ENCODE data around the gene SEZ6.

The SEZ6 gene

DNA sequence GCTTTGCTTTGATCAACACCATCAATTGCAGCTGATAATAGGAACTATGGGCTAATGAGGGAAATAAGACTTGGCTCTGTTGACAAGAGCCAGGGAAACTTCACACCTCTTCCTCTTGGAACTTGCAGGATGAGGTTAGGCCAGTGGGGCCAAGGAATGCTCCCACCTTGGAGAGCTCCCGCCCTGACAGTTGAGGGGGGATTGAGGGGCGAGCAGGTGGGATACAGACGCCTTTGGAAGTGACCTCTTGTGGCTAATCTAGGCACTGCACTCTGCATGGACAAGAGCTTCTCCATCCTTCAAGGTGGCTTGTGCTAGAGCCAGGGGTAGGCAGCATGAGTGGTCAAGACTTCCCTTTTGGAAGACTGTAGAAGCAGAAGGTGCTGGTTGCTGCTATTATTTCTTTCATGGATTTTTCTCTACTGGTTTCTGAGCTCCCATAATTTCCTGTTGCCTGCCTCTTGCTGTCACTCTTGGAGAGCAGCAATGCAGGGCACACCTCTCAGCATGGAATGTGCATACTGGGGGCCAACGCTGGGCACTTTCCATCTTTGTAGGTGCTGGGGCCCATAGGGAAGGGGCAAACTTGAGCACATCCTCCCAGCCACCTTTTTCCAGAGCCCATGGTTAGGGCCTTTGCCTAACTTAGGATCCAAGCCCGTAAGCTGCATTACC, 52.3 kb downstream of the SEZ6 start:
- DNase-seq (ENCODE audit: low read depth) = peak; percentile 30

DNA sequence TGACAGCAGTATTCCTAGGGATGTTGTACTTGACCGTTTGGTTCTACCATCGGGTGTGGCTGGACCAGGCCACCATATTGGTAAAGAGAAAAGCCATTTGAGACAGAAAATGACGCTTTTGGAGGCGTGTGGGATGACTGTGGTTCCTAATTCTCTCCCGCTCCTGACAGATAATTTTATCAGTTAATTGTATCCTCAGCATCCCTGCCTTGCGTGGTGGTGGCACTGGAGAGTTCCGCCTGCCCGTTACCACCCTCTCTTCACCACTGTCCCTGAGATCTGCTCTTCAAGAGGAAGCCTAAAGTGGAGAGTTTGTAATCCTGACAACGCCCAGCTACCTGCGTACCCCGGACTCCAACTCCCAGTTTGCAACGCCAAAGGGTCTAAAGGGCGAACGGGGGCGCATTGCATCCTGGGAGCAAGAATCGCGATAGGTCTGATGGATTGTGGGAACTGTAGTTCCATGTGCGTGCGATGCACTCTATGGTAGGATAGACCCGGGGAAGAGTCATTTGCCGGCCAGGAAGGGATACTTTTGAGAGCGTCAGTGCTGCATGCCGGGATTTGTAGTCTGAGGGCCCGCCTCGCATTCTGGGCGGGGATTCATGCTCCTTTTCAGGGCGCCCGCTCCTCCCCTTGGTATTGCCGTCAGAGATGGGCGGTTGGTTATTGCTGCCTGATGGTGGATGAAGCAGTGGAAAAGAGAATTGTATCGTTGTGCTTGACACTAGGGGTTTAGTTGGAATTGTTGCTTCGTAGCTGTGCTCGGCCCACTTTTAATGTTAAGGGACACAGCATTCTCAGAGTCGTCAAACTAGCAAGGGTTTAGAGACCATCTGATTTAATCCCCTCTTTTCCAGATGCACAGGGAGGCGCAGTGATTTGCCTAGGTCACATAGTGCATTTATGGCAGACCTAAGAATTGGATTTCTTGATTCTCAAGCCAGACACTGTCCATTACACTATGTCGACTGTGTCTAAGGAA, 53.5 kb downstream of the SEZ6 start:
- peak; percentile 90 for DNase-seq (ENCODE audit: low read depth)

DNA sequence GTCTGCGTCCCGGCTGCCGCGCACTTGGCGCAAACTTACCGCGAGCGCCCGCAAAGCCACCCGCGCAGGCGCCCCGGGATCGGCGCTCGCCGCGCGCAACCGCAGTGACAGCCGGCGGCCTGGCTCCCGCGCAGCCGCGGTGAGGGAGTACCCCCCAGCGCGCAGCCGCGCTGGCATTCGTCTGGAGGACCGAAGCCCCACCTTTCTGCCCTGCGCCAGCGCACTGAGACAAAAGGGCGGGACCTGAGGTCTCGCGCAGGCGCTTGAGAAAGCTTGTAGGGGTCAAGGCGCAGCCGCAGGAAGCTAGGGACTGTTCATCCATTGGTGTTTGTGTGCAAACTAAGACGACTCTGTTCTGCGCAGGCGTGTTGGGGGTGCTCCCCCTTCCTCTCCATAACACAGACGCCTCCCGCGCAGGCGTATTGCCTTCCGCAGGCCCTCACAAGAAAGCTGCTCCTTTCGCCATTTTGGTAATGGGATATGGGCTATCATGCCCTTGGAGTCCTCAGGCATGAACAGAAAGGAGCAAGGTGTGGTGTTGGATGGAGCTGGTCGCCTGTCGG, 54.3 kb downstream of the SEZ6 start, which contains the start of gene PHF12:
TSS of gene PHF12 (minus strand) at position 91 of the 563 bp plus-strand sequence. CDS start 558 bp downstream, outside the sequence.
- peak; percentile 99 for DNase-seq (ENCODE audit: low read depth)

DNA sequence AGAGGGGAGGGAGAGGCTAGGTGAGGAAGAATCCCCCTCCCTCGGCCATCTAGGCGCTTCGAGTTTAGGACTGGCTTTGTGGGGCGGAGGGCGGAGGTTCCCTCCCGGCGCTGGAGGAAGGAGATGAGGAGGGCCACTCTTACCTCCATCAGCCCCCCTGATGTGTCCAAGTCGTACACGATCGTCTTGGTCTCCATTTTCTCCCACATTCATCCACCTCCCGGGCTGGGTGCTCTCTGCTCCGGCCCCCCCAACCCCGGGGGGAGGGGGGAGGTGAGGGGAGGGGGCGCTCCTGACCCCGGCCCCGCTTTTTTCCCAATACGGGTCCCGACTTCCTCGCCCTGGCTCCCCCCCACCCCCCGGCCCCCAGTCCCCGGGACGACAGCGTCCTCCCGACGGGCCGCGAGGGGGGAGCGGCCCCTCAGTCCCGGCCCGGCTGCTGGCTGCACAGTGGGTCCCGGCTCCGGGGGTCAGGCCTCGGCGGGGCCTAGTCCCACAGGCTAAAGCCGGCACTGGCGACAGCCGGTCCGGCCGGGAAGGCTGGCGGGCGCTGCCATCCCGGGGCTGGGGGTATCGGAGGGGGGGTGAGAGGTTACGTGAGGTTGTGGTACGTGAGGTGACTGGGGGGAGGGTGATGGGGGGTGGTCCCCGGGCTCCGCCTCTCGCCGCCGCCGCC, 54.9 kb downstream of the SEZ6 start:
- peak; percentile 11 for DNase-seq (ENCODE audit: low read depth)

DNA sequence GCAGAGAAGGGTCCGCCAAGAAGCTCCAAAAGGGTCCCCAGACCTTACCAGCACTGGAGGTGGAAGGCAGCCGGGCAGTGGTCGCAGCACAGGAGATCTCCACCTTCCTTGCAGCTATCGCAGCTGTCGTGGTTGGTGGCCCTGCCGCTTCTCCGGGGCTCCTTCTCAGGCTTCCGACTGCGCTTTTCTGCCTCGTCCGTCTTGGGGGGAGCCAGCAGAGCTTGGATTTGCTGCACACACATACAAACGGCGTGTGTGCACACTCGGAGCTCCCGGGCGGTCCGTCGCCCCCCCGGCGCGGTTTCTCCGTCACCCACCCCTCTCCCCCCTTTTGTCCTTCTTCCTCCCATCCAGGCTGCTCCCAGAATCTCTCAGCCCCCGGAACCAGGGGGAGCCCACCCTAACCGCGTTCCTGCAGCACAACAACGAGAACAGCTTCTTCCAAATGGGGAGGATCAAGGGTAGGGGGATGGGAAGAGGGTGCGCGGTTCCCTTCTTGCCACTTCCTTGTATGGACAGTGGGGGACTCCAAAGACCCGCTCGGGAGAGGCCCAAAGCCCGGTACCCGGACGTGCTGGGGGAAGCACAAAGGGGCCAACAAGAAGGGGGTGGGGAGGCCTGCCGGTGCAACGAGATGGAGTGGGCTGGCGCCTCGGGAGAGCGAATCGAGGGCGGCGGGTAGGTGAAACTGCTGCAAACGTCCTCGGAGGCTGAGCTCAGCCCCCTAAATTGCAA, 55.6 kb downstream of the SEZ6 start:
- peak; percentile 29 for DNase-seq (ENCODE audit: low read depth)

DNA sequence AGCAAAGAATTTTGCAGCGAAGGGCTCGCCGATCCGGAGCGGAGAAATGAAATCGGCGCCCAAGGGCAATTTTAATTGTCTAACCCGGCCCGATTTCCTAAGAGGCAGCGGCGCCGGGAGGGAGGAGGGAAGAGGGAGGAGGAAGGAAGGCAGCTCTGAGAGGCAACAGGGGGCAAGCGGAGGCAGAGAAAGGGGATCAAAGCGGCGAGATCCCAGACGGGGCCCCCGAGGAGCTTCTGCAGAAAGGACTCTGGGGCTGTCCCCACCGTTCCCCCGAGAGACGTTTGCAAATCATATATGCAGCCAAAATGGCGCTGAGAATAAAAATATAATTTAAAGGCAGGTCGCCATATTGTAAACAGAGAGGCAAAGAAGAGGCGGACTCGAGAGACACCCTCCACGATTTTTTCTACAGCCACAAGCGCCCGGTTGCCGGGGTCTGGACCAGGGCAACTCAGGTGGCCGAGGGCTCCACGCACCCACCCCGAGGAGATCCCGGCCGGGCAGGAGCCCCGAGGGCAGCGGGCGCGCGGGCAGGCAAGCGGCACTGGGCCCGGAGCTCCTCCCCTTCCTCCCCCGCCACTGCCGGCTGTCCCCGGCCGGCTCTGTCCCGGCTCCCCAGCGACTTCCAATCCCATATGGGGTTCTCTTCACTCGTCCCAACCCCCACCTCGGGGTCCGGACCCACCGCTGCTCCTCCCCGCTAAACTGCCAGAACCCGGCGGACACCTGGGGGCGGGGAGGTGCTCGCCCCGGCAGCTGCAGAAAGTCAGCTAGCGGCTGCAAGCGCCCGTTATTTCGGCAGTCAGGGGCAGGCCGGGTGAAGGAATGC, 56.4 kb downstream of the SEZ6 start:
- DNase-seq (ENCODE audit: low read depth) = peak; percentile 28

DNA sequence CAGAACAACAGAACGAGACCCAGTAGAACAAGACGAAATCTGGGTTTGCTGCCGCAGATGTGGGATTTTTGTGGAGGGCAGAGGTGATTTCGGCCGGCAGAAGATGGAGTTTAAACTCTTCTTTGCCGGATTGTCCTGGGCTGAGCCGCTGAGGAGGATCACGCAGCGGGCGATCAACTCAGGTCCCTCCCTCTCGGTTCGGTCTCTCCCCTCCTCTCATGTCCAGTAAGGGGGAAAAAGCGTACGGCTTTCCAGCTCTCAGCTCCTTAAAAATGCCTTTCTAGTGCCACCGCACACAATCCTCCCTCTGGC, 57.0 kb downstream of the SEZ6 start:
- DNase-seq (ENCODE audit: low read depth) = no peak

DNA sequence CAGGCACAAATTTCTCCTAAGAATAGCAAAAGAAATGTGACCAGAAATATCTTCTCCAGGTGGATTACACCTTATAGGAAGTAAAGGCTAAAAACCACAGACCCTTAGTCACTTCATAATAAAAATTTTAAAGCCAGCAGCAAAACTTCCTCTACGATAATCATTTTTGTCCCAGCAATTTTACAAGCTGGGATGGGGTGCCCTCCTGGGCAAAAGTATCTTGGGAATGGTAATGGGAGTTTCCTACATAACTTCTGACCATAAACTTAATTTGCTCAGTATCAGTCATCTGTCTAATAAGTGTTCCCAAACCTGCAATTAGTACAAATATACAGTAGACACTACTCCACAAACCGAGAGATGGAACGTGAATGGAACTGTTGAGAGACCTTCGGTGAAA, 57.5 kb downstream of the SEZ6 start:
- no peak for DNase-seq (ENCODE audit: low read depth)

DNA sequence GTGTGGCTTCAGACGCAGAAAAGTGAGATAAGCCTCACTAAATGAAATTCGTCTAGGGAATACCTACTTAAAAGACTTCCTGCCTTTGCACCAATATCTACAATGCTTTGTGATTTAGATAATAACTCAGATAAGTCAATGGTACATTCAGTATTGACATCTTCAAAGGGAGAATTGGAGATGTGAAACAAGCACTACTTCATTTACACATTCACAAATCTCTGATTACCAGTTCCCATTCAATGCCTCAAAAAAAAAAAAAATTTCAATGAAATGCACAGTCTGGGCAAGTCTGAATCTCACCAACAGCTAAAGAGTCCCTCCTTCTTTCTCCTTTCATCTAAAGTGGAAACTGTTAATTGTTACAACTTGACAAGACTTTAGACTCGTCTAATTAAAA, 58.2 kb downstream of the SEZ6 start:
- no peak for DNase-seq (ENCODE audit: low read depth)

DNA sequence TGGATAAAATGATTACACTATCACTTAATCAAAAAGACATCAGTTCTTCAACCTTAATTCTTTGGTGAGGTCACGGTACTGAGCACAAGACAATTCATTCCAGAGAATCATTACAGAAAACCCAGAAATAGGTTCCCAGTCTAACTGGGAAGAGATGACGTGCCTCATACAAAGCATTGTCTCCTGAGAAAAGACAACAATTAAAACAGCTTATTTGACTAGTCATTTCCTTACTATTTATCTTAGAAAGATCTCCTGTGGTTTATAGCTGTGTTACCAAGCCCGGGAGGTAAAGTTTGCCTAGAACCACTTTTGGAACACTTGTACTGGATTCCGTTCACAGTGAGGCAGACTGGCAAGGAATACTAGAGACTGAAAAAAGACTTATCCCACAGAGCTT, 59.6 kb downstream of the SEZ6 start:
- no peak for DNase-seq (ENCODE audit: low read depth)

DNA sequence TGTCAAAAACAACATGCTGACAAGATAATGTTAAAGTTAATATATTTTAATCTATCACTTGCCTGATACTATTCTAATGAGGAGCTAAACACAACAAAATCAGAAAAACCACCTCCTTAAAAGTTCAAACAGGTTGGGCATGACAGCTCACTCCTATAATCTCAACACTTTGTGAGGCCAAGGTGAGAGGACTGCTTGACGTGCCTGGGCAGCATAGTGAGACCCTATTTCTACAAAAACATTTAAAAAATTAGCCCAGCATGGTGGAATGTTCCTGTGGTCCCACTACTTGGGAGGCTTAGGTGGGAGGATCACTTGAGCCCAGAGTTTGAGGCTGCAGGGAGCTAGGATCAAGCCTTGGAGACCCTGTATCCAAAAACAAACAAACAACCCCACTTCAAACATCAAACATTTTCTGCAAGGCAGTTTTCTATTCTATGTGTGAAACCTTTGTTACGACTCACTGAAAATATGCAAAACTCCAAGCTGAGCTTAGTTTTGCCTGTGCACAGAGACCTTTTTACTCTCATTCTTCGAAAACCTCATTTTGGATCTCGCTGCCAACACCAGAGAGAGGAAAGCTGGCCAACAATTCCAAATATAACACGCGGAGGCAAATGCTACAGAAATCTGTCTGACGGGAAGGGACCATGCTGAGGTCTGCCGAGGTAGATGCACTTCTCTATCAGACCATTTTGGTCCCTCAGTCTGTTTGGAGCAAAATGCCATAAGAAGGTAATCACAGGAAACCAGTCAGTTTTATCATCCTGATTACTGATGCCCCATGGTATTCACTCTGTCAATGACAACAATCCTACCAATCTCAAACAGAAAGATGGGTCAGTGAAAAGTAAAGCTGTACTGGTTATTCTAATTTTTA, 60.7 kb downstream of the SEZ6 start:
- DNase-seq (ENCODE audit: low read depth) = no peak

DNA sequence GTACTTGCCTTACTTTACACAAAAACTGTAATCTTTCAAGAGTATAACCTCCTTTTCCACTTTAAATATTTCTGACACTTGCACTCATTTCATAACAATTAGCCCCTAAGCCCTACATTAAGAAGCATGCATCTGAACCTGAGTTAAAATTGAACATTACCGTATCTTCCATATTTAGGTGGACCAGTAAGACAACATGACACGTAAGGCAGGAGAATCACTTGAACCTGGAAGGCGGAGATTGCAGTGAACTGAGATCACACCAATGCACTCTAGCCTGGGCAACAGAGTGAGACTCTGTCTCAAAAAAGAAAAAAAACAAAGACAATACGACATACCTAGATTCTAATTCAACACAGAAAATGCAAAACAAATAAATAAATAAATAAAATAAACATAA, 61.5 kb downstream of the SEZ6 start:
- DNase-seq (ENCODE audit: low read depth) = no peak

DNA sequence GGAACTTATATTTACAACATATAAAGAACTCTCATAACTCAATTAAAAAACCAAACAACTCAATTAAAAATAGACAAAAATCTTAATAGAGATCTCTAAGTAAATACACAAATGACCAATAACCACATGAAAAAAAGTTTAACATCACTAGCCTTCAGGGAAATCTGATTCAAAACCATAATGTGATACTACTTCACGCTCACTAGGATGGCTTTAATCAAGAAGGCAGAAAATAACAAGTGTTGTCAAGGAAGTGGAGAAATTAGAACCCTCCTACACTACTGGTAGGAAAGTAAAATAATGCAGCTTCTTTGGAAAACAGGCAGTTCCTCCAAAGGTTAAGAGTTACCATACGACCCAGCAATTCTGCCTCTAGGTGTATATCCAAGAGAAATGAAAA, 62.9 kb downstream of the SEZ6 start:
- DNase-seq (ENCODE audit: low read depth) = no peak

DNA sequence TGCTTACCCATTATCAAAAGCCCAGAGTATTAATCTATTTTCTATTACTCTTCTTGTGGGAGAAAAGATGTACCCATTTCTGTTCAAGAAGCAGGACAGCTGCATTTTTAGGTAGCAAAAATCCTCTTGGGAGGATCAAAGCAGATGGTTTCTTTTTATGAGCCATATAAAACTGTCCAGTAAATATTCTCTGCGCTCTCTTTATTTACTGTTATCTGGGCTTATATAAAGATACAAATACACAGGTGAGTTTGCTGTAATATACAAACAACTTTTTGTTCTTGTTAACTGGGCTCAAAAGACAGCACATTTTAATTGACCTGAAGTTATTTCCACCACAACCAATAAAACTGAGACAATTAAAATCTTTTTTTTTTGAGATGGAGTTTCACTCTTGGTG, 64.6 kb downstream of the SEZ6 start:
- no peak for DNase-seq (ENCODE audit: low read depth)

DNA sequence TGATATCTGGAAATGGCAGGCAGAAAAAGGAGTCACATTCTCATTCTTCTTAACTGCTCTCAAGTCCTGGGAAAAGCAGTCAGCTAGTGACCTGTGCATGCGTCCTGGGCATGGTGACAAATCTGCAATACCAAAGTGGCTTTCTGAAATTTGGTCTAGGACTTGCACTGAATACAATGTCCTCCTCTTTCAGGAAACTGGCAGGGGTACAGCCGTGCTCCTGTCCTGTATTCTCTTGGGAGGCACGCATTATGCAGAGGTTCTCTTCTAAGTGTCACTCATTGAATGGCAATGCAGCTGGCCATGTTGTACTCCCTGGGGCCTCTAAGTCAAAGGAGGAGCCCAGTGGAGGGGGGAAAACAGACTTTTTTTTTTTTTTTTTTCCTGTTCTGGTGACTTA, 65.2 kb downstream of the SEZ6 start:
- DNase-seq (ENCODE audit: low read depth) = no peak

DNA sequence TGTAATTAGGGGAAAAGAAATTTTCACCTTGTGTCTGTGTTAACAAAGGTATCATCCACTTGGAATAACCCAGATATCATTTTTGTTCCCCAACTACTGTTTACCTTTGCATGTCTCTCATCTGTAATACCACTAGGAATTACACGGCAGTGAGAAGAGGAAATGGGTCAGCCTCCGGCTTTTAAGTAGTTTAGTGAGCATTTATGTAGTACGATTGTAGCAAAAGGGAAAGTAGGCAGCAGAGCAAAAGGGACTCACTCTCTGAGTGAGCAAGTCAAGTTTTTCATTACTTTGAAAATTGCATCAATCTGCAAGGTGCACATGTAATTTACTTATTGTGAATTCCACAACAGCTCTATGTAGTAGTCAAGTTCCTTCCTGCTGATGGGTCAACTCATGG, 65.7 kb downstream of the SEZ6 start:
- DNase-seq (ENCODE audit: low read depth) = no peak

DNA sequence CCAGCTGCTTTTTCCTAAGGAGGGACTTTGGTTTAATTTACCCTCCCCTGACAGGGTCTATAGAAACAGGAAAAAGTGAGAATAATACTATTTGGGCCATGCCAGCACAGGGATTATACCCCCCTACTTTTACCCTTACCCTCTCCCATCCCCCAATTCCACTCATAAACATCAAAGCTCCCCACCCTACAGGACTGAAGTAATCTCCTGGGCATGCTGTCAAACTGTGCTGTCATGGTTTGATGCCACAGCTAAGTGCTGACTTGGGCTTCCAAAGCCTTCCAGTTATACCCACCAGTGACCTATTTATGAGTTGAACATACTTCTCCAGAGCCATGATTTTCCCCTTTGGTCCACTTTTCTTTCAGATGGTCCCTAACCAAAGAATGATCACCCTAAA, 67.3 kb downstream of the SEZ6 start:
- DNase-seq (ENCODE audit: low read depth) = no peak

DNA sequence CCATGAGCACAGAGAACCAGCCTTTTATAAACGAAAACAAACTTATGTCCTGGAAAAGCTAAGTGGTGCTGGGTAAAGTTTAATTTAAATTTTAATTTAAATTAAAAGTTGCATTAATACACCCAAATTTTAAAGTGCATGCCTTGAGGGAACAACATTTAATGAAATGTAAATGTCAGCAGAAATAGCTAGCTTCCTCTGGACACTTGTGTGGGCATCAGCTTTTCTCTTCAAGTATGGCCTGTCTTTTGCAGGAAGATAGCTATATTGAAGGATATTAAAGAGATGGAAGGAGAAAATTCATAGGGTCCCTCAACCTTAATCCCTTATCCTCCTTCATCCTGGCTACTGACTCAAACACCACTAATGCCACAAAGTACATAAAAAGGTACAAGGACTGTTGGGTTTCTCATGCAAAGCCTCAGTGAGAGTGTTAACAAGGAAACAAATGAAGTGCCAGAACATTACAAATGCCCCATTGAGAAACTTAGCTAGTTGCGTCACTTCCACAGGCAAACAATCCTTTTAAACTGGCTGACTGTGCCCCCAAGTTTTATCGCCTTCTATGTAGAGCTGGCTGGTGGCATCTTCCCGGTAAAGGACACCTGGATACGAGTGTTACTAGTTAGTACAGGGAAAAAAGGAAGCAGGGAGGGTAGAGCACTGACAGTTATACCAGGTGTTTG, 68.6 kb downstream of the SEZ6 start:
- no peak for DNase-seq (ENCODE audit: low read depth)

DNA sequence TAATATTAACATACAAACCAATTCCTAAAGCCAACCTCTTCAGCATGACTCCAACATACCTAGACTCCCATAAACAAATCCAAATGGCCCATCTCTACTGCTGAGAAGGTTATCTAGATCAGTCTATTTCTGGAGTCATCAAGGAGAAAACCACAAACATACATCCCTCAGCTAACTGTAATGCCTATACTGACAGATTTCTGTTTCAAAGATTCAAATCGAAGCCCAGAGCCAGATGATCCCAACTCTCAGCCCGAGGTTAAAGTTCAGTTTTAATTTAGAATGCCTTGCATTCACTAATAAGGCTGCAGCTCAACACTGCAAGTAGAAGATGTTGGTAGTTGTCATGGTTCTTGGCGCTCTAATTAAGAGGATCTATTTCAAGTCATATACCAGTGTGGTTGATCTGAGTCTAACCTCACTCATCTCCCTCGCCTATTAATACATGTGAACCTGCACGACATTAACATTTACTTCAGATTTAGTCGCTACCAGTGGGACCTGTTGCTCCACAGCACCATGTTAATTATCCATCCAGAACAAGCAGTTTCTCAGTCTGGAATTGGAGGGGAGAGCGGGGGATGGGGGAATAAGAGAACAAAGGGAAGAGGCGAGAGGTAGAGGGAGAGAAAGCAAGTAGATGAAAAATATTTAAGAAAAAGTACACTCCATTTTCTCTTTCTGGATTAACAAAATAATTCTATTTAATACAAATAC, 69.9 kb downstream of the SEZ6 start:
- no peak for DNase-seq (ENCODE audit: low read depth)

Data from activated T-cell treated with anti-CD3 and anti-CD28 coated beads for 1 hour (primary cell).